ENCODE measurements around the gene PTPRD.

PTPRD gene

DNA sequence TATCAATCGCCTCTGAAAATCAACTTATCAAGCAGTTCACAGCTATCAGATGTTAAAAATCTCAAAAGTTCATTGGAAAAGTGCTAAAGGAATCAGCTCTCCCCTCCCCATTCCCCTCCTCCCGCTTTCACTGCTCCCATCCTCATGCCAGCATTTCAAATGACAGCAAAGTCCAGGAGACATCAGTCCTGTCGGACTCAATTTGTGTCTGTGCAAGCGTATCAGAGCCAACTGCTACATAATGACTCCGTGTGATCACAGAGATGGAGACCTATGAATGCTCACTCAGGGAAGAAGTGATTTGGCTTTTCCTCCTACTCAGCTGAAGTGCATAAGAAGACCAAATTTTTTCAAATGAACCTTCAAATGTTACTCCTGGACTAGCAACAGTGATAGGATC lies 1876.0 kb downstream of the PTPRD start:
- no peak for DNase-seq (ENCODE audit: low spot score)
- TF ChIP-seq, protein P1, sequence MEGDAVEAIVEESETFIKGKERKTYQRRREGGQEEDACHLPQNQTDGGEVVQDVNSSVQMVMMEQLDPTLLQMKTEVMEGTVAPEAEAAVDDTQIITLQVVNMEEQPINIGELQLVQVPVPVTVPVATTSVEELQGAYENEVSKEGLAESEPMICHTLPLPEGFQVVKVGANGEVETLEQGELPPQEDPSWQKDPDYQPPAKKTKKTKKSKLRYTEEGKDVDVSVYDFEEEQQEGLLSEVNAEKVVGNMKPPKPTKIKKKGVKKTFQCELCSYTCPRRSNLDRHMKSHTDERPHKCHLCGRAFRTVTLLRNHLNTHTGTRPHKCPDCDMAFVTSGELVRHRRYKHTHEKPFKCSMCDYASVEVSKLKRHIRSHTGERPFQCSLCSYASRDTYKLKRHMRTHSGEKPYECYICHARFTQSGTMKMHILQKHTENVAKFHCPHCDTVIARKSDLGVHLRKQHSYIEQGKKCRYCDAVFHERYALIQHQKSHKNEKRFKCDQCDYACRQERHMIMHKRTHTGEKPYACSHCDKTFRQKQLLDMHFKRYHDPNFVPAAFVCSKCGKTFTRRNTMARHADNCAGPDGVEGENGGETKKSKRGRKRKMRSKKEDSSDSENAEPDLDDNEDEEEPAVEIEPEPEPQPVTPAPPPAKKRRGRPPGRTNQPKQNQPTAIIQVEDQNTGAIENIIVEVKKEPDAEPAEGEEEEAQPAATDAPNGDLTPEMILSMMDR (IDR thresholded peaks at IDR 0.05; ENCODE audit: extremely low read depth, missing control alignments), result no peak

DNA sequence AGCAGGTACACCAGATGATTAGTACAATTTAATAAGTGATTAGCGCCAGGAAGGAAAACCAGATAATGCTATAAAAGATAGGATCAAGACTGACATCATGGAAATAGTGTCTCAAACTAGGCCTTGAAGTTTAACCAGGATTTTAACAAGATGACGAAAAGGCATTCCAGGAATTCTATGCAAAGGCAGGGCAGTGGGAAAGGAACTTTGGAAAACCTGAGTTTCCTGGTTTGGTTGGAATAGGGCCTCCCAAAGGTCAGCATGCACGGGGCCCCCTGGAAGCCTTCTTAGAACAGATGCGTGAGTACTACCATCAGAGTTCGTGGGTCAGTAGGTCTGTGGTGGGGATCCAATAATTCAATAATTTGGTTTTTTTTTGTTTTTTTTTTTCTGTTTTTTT lies 1878.0 kb downstream of the PTPRD start:
- DNase-seq (ENCODE audit: low spot score), result no peak

DNA sequence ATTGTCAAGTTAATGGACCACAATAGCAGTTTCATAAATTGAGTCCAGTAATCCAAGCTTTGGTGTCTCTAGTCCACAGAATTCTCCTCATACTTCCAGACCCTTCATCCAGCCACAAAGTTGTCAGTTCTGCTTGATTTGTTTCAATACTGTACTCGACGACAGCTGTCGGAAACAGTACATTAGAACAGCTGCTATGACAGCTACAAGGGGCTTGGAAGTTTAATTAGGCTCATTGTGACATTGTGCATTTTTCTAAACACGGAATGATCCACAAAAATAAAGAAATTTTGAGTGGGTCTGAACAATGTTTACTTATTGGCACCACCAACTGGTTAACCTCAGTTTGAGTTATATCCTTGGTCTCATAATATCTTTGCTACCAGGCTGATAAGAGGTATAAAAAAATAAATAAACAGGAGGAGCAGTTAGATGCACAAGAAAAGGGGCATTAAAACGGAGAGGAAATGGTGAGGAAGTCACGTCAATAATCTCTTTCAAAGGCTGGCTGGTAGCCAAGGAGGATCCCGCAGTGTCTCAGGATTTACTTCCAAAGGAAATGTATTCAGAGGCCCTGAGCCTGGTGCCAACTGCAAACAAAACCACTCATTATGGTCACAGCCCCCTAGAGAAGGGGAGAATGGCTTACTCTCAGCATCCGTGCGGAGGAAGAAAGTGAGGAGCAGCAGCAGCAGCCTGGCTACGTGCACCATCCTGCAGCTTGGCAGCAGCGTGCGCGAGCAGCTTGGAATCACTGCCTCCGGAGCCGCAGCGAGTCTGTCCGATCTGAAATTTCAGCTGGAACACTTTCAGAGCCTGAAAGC lies 1879.5 kb downstream of the PTPRD start:
- DNase-seq (ENCODE audit: low spot score), result no peak
- TF ChIP-seq, protein P1 (IDR thresholded peaks at IDR 0.05; ENCODE audit: extremely low read depth, missing control alignments), result no peak

More for the DNA sequence above, 1878.0 kb downstream of the PTPRD start:
- TF ChIP-seq, protein P1 (IDR thresholded peaks at IDR 0.05; ENCODE audit: extremely low read depth, missing control alignments), result no peak

DNA sequence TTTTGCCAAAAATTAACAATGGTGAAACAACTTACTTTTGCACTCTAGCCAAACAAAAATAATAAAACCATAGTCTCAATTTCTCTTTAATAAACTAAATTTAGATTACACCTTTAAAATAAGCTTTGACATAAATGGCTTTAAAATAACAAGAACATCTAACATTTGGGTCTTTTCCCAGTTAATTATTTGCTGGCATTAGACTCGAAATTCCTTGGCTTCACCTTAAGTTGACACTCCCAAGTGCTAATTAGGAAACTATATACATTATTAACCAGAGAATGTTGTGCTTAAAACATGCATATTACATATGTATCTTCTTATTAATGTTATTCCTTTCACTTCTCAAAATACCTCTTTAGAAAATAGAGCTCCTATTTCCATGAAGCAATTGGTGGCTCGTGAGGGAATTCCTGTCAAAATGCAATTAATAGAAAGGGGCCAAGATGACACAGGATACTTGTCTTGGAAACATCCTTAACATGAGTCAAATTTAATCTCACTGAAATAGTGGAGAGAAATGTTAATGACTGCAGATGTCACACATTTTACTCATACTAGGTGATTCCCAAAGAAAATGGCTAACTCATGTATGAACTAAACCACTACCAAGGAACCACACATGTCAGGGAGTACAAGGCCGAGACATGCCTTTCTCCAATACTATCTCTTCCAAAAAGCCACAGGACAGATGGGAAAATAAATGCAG lies 1880.3 kb downstream of the PTPRD start:
- TF ChIP-seq, protein P1 (IDR thresholded peaks at IDR 0.05; ENCODE audit: extremely low read depth, missing control alignments), result no peak
- DNase-seq (ENCODE audit: low spot score), result no peak

DNA sequence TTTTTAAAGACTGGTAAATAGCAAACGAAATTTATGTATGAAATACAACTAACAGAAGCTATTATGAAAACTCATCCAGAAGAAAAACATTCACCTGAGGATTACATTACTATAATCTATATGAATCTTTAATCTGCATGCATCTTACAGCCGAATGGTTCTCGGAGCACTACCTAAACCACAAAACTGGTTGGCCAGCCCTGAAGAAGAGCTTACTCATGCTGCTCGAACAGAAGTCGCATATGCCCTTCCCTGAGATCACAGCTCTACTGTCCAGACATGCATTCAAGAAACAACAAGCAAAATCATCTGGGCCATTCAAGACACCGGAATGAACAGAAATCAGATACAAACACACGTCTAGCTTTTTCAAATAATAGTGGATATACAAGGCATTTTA lies 1882.2 kb downstream of the PTPRD start:
- TF ChIP-seq, protein P1 (IDR thresholded peaks at IDR 0.05; ENCODE audit: extremely low read depth, missing control alignments), result no peak
- DNase-seq (ENCODE audit: low spot score), result no peak

DNA sequence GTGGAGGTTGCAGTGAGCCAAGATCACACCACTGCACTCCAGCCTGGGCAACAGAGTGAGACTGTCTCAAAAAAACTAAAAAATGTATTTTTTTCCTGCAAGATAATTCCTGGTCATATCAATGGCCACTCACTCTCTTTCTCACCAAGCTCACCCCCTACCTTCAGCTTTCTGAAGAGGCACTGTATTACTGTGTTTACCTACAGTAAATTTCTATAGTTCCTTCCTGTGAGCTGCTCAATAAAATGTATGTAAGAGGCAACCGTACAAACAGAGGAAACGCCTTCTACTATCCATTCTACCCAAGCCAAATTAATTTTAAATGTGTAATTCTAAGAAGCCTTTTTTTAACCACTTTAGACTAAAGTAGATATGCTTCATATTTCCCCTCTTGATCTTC lies 1883.9 kb downstream of the PTPRD start:
- TF ChIP-seq, protein P1 (IDR thresholded peaks at IDR 0.05; ENCODE audit: extremely low read depth, missing control alignments), result no peak
- no peak for DNase-seq (ENCODE audit: low spot score)

DNA sequence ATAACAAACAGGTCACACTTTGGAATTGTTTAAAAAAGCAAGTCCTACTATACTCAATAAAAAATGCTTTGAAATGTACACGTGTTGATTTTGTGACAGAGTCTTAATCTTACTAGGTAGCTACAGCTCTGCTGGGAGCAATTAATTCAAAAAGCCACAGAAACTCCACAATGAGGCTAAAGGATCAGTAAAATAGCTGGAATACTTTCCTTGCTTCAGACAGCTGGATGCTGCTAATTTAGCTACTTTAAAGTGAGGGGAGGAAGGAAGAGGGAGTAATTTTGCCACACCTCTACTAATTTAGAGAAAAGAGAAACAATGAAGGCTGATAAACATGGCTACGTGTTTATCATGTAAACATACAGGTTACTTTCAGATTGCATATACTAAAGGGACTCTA lies 1885.6 kb downstream of the PTPRD start:
- TF ChIP-seq, protein P1 (IDR thresholded peaks at IDR 0.05; ENCODE audit: extremely low read depth, missing control alignments), result no peak
- DNase-seq (ENCODE audit: low spot score), result no peak

Data from GM20000 (cell line).